ENCODE measurements around the gene LRRK2. TPM values are rescaled to one million over a fixed set of nuclear protein-coding genes. Genes with fewer than 3 reads are reported as not detected.
"Not testable (repeated sequence)": the region's sequence is repeated elsewhere in the genome, so short reads cannot be mapped to it uniquely, and the experiment has no call there.

The LRRK2 gene
- polyA plus RNA-seq (ENCODE audit: insufficient read length), result 3.8 TPM

GRCh38 chr12:40224439-40225291 is at the start of gene LRRK2:
TSS of gene LRRK2 (plus strand) at chr12:40224997. CDS start at chr12:40225132, 135 bp downstream.
- peak; percentile 84 for DNase-seq

- DNase-seq, result no peak
Observed at GRCh38 chr12:40175045-40175444, 49.8 kb upstream of the LRRK2 start.

GRCh38 chr12:40175489-40175888 is 49.3 kb upstream of the LRRK2 start:
- DNase-seq, result no peak

GRCh38 chr12:40178701-40179100 is 46.1 kb upstream of the LRRK2 start:
- DNase-seq, result no peak

GRCh38 chr12:40181490-40181889 is 43.3 kb upstream of the LRRK2 start:
- DNase-seq, result no peak

- no peak for DNase-seq
Observed at GRCh38 chr12:40183715-40184114, 41.1 kb upstream of the LRRK2 start.

- DNase-seq, result no peak
Observed at GRCh38 chr12:40184493-40185302, 40.1 kb upstream of the LRRK2 start.

GRCh38 chr12:40185303-40185693 is 39.5 kb upstream of the LRRK2 start:
- no peak for DNase-seq

GRCh38 chr12:40188558-40189320 is 36.1 kb upstream of the LRRK2 start:
- DNase-seq, result no peak

- DNase-seq, result no peak
Observed at GRCh38 chr12:40192704-40193255, 32.0 kb upstream of the LRRK2 start.

GRCh38 chr12:40194846-40195245 is 30.0 kb upstream of the LRRK2 start:
- no peak for DNase-seq

- no peak for DNase-seq
Observed at GRCh38 chr12:40197590-40197989, 27.2 kb upstream of the LRRK2 start.

GRCh38 chr12:40198601-40199000 is 26.2 kb upstream of the LRRK2 start:
- DNase-seq, result no peak

- no peak for DNase-seq
Observed at GRCh38 chr12:40202095-40203059, 22.4 kb upstream of the LRRK2 start.

GRCh38 chr12:40203060-40203430 is 21.8 kb upstream of the LRRK2 start:
- no peak for DNase-seq

GRCh38 chr12:40204337-40204736 is 20.5 kb upstream of the LRRK2 start:
- DNase-seq, result no peak

- no peak for DNase-seq
Observed at GRCh38 chr12:40207551-40207950, 17.2 kb upstream of the LRRK2 start.

- DNase-seq, result no peak
Observed at GRCh38 chr12:40208707-40209446, 15.9 kb upstream of the LRRK2 start.

- no peak for DNase-seq
Observed at GRCh38 chr12:40209886-40210285, 14.9 kb upstream of the LRRK2 start.

GRCh38 chr12:40211186-40211585 is 13.6 kb upstream of the LRRK2 start:
- not testable (repeated sequence) for DNase-seq

GRCh38 chr12:40212566-40212965 is 12.2 kb upstream of the LRRK2 start:
- no peak for DNase-seq

Data from hindlimb muscle (tissue), 1 donor.